Activated CD4-positive, alpha-beta T cell treated with anti-CD3 and anti-CD28 coated beads, Interleukin-2, amount 50 U/mL, for 4 hours (primary cell): Measurements from ENCODE around the gene AARS1.
"Not testable (repeated sequence)": the region's sequence is repeated elsewhere in the genome, so short reads cannot be mapped to it uniquely, and the experiment has no call there.

ENCODE experiments used
- DNase-seq, 2 experiments: peaks; one replicate each; pipeline ENCODE4 v3.0.0-alpha.2; 2020

The AARS1 gene

GRCh38 chr16:70223971-70224513, 65.3 kb downstream of the AARS1 start:
- not testable (repeated sequence) for DNase-seq

- not testable (repeated sequence) for DNase-seq
Measured at GRCh38 chr16:70223216-70223615, 66.1 kb downstream of the AARS1 start.

DNA sequence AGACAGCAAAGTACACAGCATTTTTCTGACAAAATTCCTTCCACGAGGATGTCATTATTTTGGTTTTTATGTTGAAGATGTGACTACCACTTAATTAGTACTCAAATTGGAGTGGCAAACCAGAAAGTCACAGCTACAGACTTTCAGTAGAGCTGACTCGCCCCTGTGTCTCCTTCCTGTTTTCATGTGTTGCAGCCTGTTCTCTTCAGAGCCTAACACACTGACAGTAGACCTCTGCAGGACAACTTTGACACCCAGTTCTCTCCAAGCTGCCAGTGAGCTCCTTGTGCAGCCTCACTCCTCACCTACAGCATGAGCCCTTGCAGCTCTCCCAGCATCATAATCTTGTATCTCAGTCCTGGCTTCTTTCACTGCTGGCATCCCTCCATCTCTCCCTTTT, 66.7 kb downstream of the AARS1 start:
- not testable (repeated sequence) for DNase-seq

- not testable (repeated sequence) for DNase-seq
Measured at GRCh38 chr16:70218586-70218985, 70.7 kb downstream of the AARS1 start.

- not testable (repeated sequence) for DNase-seq
Measured at GRCh38 chr16:70206382-70206781, 82.9 kb downstream of the AARS1 start.

GRCh38 chr16:70204668-70205405, 84.5 kb downstream of the AARS1 start:
- not testable (repeated sequence) for DNase-seq

GRCh38 chr16:70204010-70204409, 85.3 kb downstream of the AARS1 start:
- not testable (repeated sequence) for DNase-seq

GRCh38 chr16:70203508-70203907, 85.8 kb downstream of the AARS1 start:
- DNase-seq, result not testable (repeated sequence)
